Measurements from ENCODE around the gene ADAM30. TPM values are rescaled to one million over a fixed set of nuclear protein-coding genes. Genes with fewer than 3 reads are reported as not detected.

Gene ADAM30
- total RNA-seq, 2 experiments from 2014 or later = not detected

DNA sequence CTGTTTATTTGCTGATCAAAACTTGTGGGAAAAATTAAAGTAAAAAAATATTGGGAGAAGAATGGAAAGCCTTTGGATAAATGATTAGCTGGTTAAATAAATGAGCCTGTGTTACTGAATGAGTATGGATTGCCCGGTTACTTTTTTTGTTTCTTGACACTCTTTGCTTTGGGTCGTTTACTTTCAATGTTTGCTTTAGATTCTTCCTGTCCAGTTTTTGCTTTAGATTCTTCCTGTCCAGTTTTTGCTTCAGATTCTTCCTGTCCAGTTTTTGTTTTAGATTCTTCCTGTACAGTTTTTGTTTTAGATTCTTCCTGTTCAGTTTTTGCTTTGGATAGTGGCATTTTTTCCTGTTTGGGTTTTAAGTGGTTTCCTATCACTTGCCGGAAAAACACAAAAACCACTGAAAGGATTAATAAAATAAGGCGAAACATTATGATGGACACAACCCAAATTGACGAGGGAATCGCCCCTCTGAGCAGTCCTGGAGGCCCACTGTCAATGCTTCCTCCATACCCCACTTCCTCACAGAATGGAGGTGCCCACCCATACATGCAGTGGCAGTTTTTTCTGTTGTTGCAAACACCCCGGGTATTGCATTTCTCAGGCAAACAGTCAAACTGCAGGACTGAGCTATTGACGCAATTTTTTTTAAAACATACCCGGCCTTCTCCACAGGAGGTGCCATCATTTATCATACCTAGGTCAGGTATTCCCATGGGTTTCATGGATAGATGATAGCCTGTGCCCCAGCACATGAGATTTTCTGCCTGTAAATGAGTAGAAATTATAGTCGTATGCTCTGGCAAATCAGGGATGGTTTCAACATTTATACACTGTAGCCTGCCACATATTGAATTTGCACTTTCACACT, 2.3 kb downstream of the ADAM30 start:
- Histone ChIP-seq H4K20me1 (ENCODE audit: insufficient read depth, low read length) (no peaks in the 10 kb centered on the region), H3K36me3 (ENCODE audit: insufficient read depth, low read length) (no peaks in the 10 kb centered on the region), H3K9me2 (ENCODE audit: insufficient read depth, low read length) (no peaks in the 10 kb centered on the region), H3K4me2 (ENCODE audit: low read length) (no peak overlapping the region), H3K9me3 (ENCODE audit: low read length) (no peaks in the 10 kb centered on the region), H3K79me2 (ENCODE audit: insufficient read depth, low read depth, low read length) (no peaks in the 10 kb centered on the region), H3K27ac (ENCODE audit: low read depth, low read length, poor library complexity, severe bottlenecking) (no peak overlapping the region), H2AFZ (ENCODE audit: low read length) (no peak overlapping the region), H3K4me3 (ENCODE audit: low read depth, low read length, poor library complexity, severe bottlenecking) (no peak overlapping the region), H3K4me1 (ENCODE audit: insufficient read depth, low read length, poor library complexity, severe bottlenecking) (no peaks in the 10 kb centered on the region)
- intact Hi-C loops (cut with micrococcal nuclease; ENCODE audit: unreplicated experiment) = no loop called here
- no TSS peak for BruUV-seq (replicated peaks)
- CTCF ChIA-PET (ENCODE audit: unreplicated experiment) = no interaction called here
- no peak for DNase-seq (ENCODE audit: low spot score)
- POLR2A ChIA-PET = interaction anchor here (0.6 to 0.7 kb wide), 2 partner anchors 28 to 343 kb away, joined by 4 to 5 read pairs; no protein-coding TSS in a partner anchor
- no peak for TF ChIP-seq EZH2phosphoT487 (IDR thresholded peaks at IDR 0.05; ENCODE audit: borderline replicate concordance, low read depth, low read length)
- TF ChIP-seq, protein P1, sequence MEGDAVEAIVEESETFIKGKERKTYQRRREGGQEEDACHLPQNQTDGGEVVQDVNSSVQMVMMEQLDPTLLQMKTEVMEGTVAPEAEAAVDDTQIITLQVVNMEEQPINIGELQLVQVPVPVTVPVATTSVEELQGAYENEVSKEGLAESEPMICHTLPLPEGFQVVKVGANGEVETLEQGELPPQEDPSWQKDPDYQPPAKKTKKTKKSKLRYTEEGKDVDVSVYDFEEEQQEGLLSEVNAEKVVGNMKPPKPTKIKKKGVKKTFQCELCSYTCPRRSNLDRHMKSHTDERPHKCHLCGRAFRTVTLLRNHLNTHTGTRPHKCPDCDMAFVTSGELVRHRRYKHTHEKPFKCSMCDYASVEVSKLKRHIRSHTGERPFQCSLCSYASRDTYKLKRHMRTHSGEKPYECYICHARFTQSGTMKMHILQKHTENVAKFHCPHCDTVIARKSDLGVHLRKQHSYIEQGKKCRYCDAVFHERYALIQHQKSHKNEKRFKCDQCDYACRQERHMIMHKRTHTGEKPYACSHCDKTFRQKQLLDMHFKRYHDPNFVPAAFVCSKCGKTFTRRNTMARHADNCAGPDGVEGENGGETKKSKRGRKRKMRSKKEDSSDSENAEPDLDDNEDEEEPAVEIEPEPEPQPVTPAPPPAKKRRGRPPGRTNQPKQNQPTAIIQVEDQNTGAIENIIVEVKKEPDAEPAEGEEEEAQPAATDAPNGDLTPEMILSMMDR (conservative IDR thresholded peaks at IDR 0.05; ENCODE audit: low read length) = no peak

DNA sequence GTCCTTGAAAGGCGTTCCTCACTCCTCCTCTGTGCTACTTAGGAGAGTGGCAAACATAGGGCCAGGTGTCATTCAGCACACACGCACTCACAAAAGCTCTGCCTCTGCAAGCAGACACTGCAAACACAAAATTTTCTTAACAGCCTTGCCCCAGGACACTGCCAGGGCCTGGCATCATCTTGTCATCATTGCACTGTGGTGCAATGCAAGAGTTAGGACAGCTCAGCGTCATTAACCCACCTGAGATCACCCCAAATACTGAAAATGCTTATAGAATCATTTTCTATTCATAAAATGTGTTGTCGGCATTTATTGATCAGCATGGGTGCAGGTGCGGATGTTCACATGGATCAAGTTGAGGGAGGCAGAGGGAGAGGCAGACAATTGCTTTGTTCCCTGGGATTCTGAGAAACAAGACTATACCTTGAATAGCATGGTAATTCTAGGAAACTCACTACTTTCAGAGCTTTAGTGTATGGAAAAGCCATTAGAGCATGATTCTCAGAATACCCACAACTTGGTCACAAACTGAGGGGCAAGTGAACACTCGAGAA, 3.0 kb downstream of the ADAM30 start:
- BruUV-seq (replicated peaks) = no TSS peak
- Histone ChIP-seq H3K4me1 (ENCODE audit: insufficient read depth, low read length, poor library complexity, severe bottlenecking) (no peaks in the 10 kb centered on the region), H4K20me1 (ENCODE audit: insufficient read depth, low read length) (no peaks in the 10 kb centered on the region), H3K79me2 (ENCODE audit: insufficient read depth, low read depth, low read length) (no peaks in the 10 kb centered on the region), H3K27ac (ENCODE audit: low read depth, low read length, poor library complexity, severe bottlenecking) (no peak overlapping the region), H3K9me3 (ENCODE audit: low read length) (peaks cover 4% of the 10 kb centered on the region; the same call in 1 of the 2 replicates), H3K9me2 (ENCODE audit: insufficient read depth, low read length) (no peaks in the 10 kb centered on the region), H3K4me2 (ENCODE audit: low read length) (no peak overlapping the region), H3K36me3 (ENCODE audit: insufficient read depth, low read length) (no peaks in the 10 kb centered on the region), H2AFZ (ENCODE audit: low read length) (no peak overlapping the region), H3K4me3 (ENCODE audit: low read depth, low read length, poor library complexity, severe bottlenecking) (no peak overlapping the region)
- POLR2A ChIA-PET = interaction anchor here (0.7 kb wide), 1 partner anchor 29 kb away, joined by 4 read pairs; no protein-coding TSS in a partner anchor
- DNase-seq (ENCODE audit: low spot score) = no peak
- intact Hi-C loops (cut with micrococcal nuclease; ENCODE audit: unreplicated experiment) = no loop called here
- CTCF ChIA-PET (ENCODE audit: unreplicated experiment) = no interaction called here
- TF ChIP-seq, protein P1 (conservative IDR thresholded peaks at IDR 0.05; ENCODE audit: low read length) = no peak
- TF ChIP-seq EZH2phosphoT487 (IDR thresholded peaks at IDR 0.05; ENCODE audit: borderline replicate concordance, low read depth, low read length) = no peak

DNA sequence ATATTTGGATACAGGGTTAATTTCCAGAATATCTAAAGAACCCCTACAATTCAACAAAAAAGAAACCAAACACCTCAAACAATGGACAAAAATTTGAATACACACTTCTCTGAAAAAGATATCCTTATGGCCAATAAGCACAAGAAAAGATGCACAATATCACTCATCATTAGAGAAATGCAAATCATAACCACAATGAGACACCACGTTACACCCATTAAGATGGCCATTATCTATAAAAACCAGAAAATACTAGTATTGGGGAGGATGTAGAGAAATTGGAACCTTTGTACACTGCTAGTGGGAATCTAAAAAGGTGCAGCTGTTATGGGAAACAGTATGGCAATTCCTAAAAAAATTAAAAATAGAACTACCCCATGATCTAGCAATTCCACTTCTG, 4.9 kb downstream of the ADAM30 start:
- CTCF ChIA-PET (ENCODE audit: unreplicated experiment) = no interaction called here
- intact Hi-C loops (cut with micrococcal nuclease; ENCODE audit: unreplicated experiment) = no loop called here

More for the DNA sequence above, 4.9 kb downstream of the ADAM30 start:
- Histone ChIP-seq H3K79me2 (ENCODE audit: insufficient read depth, low read depth, low read length) (no peaks in the 10 kb centered on the region), H3K9me3 (ENCODE audit: low read length) (peaks cover 4% of the 10 kb centered on the region; the same call in 1 of the 2 replicates), H3K4me3 (ENCODE audit: low read depth, low read length, poor library complexity, severe bottlenecking) (no peak overlapping the region), H3K4me2 (ENCODE audit: low read length) (no peak overlapping the region), H3K4me1 (ENCODE audit: insufficient read depth, low read length, poor library complexity, severe bottlenecking) (no peaks in the 10 kb centered on the region), H2AFZ (ENCODE audit: low read length) (no peak overlapping the region), H4K20me1 (ENCODE audit: insufficient read depth, low read length) (no peaks in the 10 kb centered on the region), H3K36me3 (ENCODE audit: insufficient read depth, low read length) (no peaks in the 10 kb centered on the region), H3K27ac (ENCODE audit: low read depth, low read length, poor library complexity, severe bottlenecking) (no peak overlapping the region), H3K9me2 (ENCODE audit: insufficient read depth, low read length) (no peaks in the 10 kb centered on the region)
- BruUV-seq (replicated peaks) = no TSS peak
- POLR2A ChIA-PET = no interaction called here
- no peak for DNase-seq (ENCODE audit: low spot score)
- TF ChIP-seq EZH2phosphoT487 (IDR thresholded peaks at IDR 0.05; ENCODE audit: borderline replicate concordance, low read depth, low read length) = no peak
- TF ChIP-seq, protein P1 (conservative IDR thresholded peaks at IDR 0.05; ENCODE audit: low read length) = no peak
